ENCODE data around the gene OPALIN. TPM values are rescaled to one million over a fixed set of nuclear protein-coding genes. Genes with fewer than 3 reads are reported as not detected.

The OPALIN gene
- total RNA-seq, 1 donor = not detected

- Histone ChIP-seq H3K27ac (ENCODE audit: low read depth, low read length) (no peak overlapping the region), H3K36me3 (ENCODE audit: insufficient read depth, low read length) (no peaks in the 10 kb centered on the region), H3K27me3 (ENCODE audit: insufficient read depth, low read length) (peaks cover 53% of the 10 kb centered on the region), H4K20me1 (ENCODE audit: insufficient read depth, low read length) (no peaks in the 10 kb centered on the region), H3K4me1 (ENCODE audit: insufficient read depth, low read length) (no peaks in the 10 kb centered on the region), H3K79me2 (ENCODE audit: insufficient read depth, low read length) (no peaks in the 10 kb centered on the region), H2AFZ (ENCODE audit: low read length) (no peak overlapping the region), H3K9me3 (ENCODE audit: low read depth, low read length) (no peaks in the 10 kb centered on the region), H3K4me2 (ENCODE audit: insufficient read depth, low read length) (no peak overlapping the region), H3K4me3 (ENCODE audit: insufficient read depth, low read length) (no peak overlapping the region)
- TF ChIP-seq CTCF (IDR thresholded peaks at IDR 0.05; ENCODE audit: extremely low read depth, low read depth, low read length) = peak; percentile 91
- peak; percentile 93 for DNase-seq (ENCODE audit: insufficient read length, low spot score, missing footprints)
Measured at GRCh38 chr10:96395931-96396877, 37.4 kb upstream of the OPALIN start.

GRCh38 chr10:96390460-96390864 is 31.7 kb upstream of the OPALIN start:
- Histone ChIP-seq H3K79me2 (ENCODE audit: insufficient read depth, low read length) (no peaks in the 10 kb centered on the region), H3K4me1 (ENCODE audit: insufficient read depth, low read length) (peaks cover 4% of the 10 kb centered on the region), H3K27ac (ENCODE audit: low read depth, low read length) (no peak overlapping the region), H3K36me3 (ENCODE audit: insufficient read depth, low read length) (no peaks in the 10 kb centered on the region), H3K4me2 (ENCODE audit: insufficient read depth, low read length) (no peak overlapping the region), H3K9me3 (ENCODE audit: low read depth, low read length) (no peaks in the 10 kb centered on the region), H3K4me3 (ENCODE audit: insufficient read depth, low read length) (no peak overlapping the region), H3K27me3 (ENCODE audit: insufficient read depth, low read length) (peaks cover 25% of the 10 kb centered on the region), H2AFZ (ENCODE audit: low read length) (no peak overlapping the region), H4K20me1 (ENCODE audit: insufficient read depth, low read length) (no peaks in the 10 kb centered on the region)
- DNase-seq (ENCODE audit: insufficient read length, low spot score, missing footprints) = no peak
- TF ChIP-seq CTCF (IDR thresholded peaks at IDR 0.05; ENCODE audit: extremely low read depth, low read depth, low read length) = no peak

DNA sequence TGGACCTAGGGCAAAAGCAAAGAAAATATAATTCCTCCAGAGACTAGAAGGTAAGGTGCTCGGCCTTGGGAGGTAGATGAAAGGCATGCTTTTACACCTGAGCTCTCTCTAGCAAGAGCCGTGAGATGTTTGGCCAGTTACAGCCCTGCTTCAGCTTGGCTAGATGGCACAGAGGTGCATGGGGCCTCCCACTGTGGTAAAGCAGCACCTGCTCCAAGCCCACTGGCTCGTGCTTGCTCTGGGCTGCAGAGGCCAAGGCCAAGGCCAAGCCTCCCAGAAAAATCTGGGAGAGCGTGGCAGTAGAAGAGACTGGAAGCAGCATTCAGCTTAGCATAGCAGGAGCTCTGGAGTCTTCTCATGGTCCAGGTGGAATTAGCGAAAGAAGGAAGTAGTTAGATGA is 31.0 kb upstream of the OPALIN start:
- no peak overlapping the region for H3K4me3 ChIP-seq (ENCODE audit: insufficient read depth, low read length)
- H3K9me3 ChIP-seq (ENCODE audit: low read depth, low read length) = no peaks in the 10 kb centered on the region
- H3K36me3 ChIP-seq (ENCODE audit: insufficient read depth, low read length) = no peaks in the 10 kb centered on the region
- no peak overlapping the region for H2AFZ ChIP-seq (ENCODE audit: low read length)
- TF ChIP-seq CTCF (IDR thresholded peaks at IDR 0.05; ENCODE audit: extremely low read depth, low read depth, low read length) = no peak
- H4K20me1 ChIP-seq (ENCODE audit: insufficient read depth, low read length) = no peaks in the 10 kb centered on the region
- H3K4me1 ChIP-seq (ENCODE audit: insufficient read depth, low read length) = peaks cover 4% of the 10 kb centered on the region
- peaks cover 20% of the 10 kb centered on the region for H3K27me3 ChIP-seq (ENCODE audit: insufficient read depth, low read length)
- no peak for DNase-seq (ENCODE audit: insufficient read length, low spot score, missing footprints)
- H3K27ac ChIP-seq (ENCODE audit: low read depth, low read length) = no peak overlapping the region
- H3K4me2 ChIP-seq (ENCODE audit: insufficient read depth, low read length) = no peak overlapping the region
- no peaks in the 10 kb centered on the region for H3K79me2 ChIP-seq (ENCODE audit: insufficient read depth, low read length)

- H2AFZ ChIP-seq (ENCODE audit: low read length) = no peak overlapping the region
- H3K4me2 ChIP-seq (ENCODE audit: insufficient read depth, low read length) = peak overlapping the region; percentile 28
- H4K20me1 ChIP-seq (ENCODE audit: insufficient read depth, low read length) = no peaks in the 10 kb centered on the region
- H3K4me1 ChIP-seq (ENCODE audit: insufficient read depth, low read length) = peaks cover 4% of the 10 kb centered on the region
- no peaks in the 10 kb centered on the region for H3K9me3 ChIP-seq (ENCODE audit: low read depth, low read length)
- H3K27me3 ChIP-seq (ENCODE audit: insufficient read depth, low read length) = peaks cover 2% of the 10 kb centered on the region
- H3K4me3 ChIP-seq (ENCODE audit: insufficient read depth, low read length) = no peak overlapping the region
- H3K27ac ChIP-seq (ENCODE audit: low read depth, low read length) = no peak overlapping the region
- DNase-seq (ENCODE audit: insufficient read length, low spot score, missing footprints) = no peak
- no peak for TF ChIP-seq CTCF (IDR thresholded peaks at IDR 0.05; ENCODE audit: extremely low read depth, low read depth, low read length)
- no peaks in the 10 kb centered on the region for H3K36me3 ChIP-seq (ENCODE audit: insufficient read depth, low read length)
- H3K79me2 ChIP-seq (ENCODE audit: insufficient read depth, low read length) = no peaks in the 10 kb centered on the region
Measured at GRCh38 chr10:96387601-96388000, 28.8 kb upstream of the OPALIN start.
